PC-3 (cell line): ENCODE data around the gene ADAM22. TPM values are rescaled to one million over a fixed set of nuclear protein-coding genes. Genes with fewer than 3 reads are reported as not detected.
"Not testable (repeated sequence)": the region's sequence is repeated elsewhere in the genome, so short reads cannot be mapped to it uniquely, and the experiment has no call there.

ENCODE experiments used
- ATAC-seq: fragments of 200-7000 bp; cut with Tn5 transposase; 2 replicates; pipeline ENCODE4 v1.9.1; 2020; ENCODE audit warnings: mild to moderate bottlenecking, moderate library complexity
- BruUV-seq: library from RNA; stranded (reverse); fragments of 400-500 nt; replicated peaks from 2 replicates; lab custom pipeline; 2021; lab: Mats Ljungman, UMichigan
- CTCF ChIA-PET: fragments of 300-600 bp; sonication (Branson Sonifier 250); formaldehyde crosslinking; loops from one replicate; lab custom pipeline; 2022; ENCODE audit warnings: antibody characterized with exemption; lab: Charles Lee
- POLR2A ChIA-PET: fragments of 300-600 bp; sonication (Branson Sonifier 250); formaldehyde crosslinking; loops from one replicate; lab custom pipeline; 2022; ENCODE audit warnings: antibody characterized with exemption; ENCODE audit not compliant: unreplicated experiment; lab: Charles Lee
- DNase-seq: peaks from one replicate; pipeline ENCODE4 v3.0.0-alpha.2; 2015
- H2AFZ ChIP-seq: fragments of 300-600 bp; sonication (generic); 2 replicates; pipeline ENCODE4 v1.6.0; 2016; ENCODE audit warnings: antibody characterized with exemption, low read length
- H3F3A ChIP-seq: fragments of 300-600 bp; sonication (generic); one replicate; pipeline ENCODE4 v1.6.0; 2017; ENCODE audit warnings: antibody characterized with exemption, low read length, control low read depth, mild to moderate bottlenecking; ENCODE audit not compliant: unreplicated experiment
- H3K27ac ChIP-seq: fragments of 300-600 bp; sonication (generic); 2 replicates; pipeline ENCODE4 v1.5.1; 2016; ENCODE audit warnings: mild to moderate bottlenecking, low read length
- H3K27me3 ChIP-seq: fragments of 300-600 bp; sonication (generic); 2 replicates; pipeline ENCODE4 v1.6.1; 2016; ENCODE audit warnings: low read length, mixed read lengths
- H3K36me3 ChIP-seq: fragments of 300-600 bp; sonication (generic); 2 replicates; pipeline ENCODE4 v1.6.1; 2016; ENCODE audit warnings: low read depth, mixed run types, low read length, mixed read lengths
- H3K4me1 ChIP-seq: fragments of 300-600 bp; sonication (generic); 2 replicates; pipeline ENCODE4 v1.5.1; 2016; ENCODE audit warnings: low read length; ENCODE audit not compliant: insufficient read depth
- H3K4me2 ChIP-seq: fragments of 300-600 bp; sonication (generic); 2 replicates; pipeline ENCODE4 v1.6.0; 2016; ENCODE audit warnings: low read length
- H3K4me3 ChIP-seq: fragments of 300-600 bp; sonication (generic); 2 replicates; pipeline ENCODE4 v1.5.1; 2016; ENCODE audit warnings: mild to moderate bottlenecking, low read length, mixed read lengths
- H3K79me2 ChIP-seq: fragments of 300-600 bp; sonication (generic); 2 replicates; pipeline ENCODE4 v1.6.1; 2017; ENCODE audit warnings: low read length, mixed read lengths
- H3K9ac ChIP-seq: fragments of 300-600 bp; sonication (generic); 2 replicates; pipeline ENCODE4 v1.6.0; 2016; ENCODE audit warnings: mild to moderate bottlenecking, low read length
- H3K9me2 ChIP-seq: fragments of 300-600 bp; sonication (generic); replicated peaks from 2 replicates; pipeline ENCODE4 v1.6.1; 2016; ENCODE audit warnings: mixed run types, low read length, mixed read lengths
- H3K9me3 ChIP-seq: fragments of 300-600 bp; sonication (generic); 2 replicates; pipeline ENCODE4 v1.6.1; 2016; ENCODE audit warnings: low read length, mixed read lengths
- H4K20me1 ChIP-seq: fragments of 300-600 bp; sonication (generic); 2 replicates; pipeline ENCODE4 v1.6.1; 2016; ENCODE audit warnings: low read length, mixed read lengths
- CTCF ChIP-seq: fragments of 300-600 bp; sonication (generic); conservative IDR thresholded peaks from 2 replicates; pipeline ENCODE4 v1.5.1; 2017; ENCODE audit warnings: antibody characterized with exemption, low read depth, mild to moderate bottlenecking, low read length
- EZH2 ChIP-seq: fragments of 300-600 bp; sonication (generic); IDR thresholded peaks from one replicate; pipeline ENCODE4 v1.6.1; 2017; ENCODE audit warnings: antibody characterized with exemption, mild to moderate bottlenecking, low read length; ENCODE audit not compliant: unreplicated experiment
- EZH2phosphoT487 ChIP-seq: fragments of 300-600 bp; sonication (generic); IDR thresholded peaks from 2 replicates; pipeline ENCODE4 v1.6.1; 2018; ENCODE audit warnings: mild to moderate bottlenecking, antibody characterized with exemption, low read length, borderline replicate concordance
- intact Hi-C: fragments of 100-400 bp; cut with micrococcal nuclease; formaldehyde crosslinking; loops from 2 replicates; pipeline ENCODE4 v1.9.0; 2023
- total RNA-seq: library from RNA; depleted of rRNA; stranded (reverse); fragments of >200 nt; gene quantifications from 2 replicates; pipeline ENCODE4 v1.2.3, GENCODE V29; 2014

The ADAM22 gene
- total RNA-seq, 1 experiment from 2014 or later = 4.4 TPM

DNA sequence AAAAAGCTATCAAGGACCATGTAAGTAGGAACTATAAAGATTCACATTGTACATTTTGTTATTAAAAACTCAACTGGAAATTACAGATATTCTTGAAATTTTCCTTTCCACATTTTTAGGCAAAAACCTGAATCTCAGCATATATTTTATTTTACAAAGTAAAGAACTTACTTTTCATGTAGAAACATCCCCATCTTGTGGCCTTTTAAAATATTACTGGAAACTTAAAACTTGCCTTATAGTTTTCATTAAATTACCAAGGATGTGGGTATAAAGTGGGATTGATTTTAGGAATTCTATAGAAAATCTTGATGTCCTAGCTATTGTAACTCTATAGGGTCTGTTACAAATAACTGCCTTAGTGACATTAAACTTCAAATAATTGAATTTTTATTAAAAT, 47.2 kb upstream of the ADAM22 start:
- POLR2A ChIA-PET = interaction anchor here (0.6 kb wide), 1 partner anchor 39 kb away, joined by 4 read pairs; no protein-coding TSS in a partner anchor
- 0 out of 2 replicates have a peak, but pooled peaks cover 3% of the 10 kb centered on the region for H4K20me1 ChIP-seq
- H3K9ac ChIP-seq = no peak overlapping the region
- TF ChIP-seq EZH2 (no peak), CTCF (peak; percentile 64), EZH2phosphoT487 (no peak)
- H3K79me2 ChIP-seq = peaks cover 33% of the 10 kb centered on the region
- CTCF ChIA-PET = no interaction called here
- no peaks in the 10 kb centered on the region for H3K27me3 ChIP-seq
- no peaks in the 10 kb centered on the region for H3K9me2 ChIP-seq
- no TSS peak for BruUV-seq
- ATAC-seq (no peak), DNase-seq (peak; percentile 68)
- no peaks in the 10 kb centered on the region for H3K9me3 ChIP-seq
- H3K4me3 ChIP-seq = no peak overlapping the region
- H3F3A ChIP-seq = no peaks in the 10 kb centered on the region
- intact Hi-C loops = loop anchor here (1.0 to 10.0 kb wide), 4 partner anchors 90 to 462 kb away; no protein-coding TSS in a partner anchor
- peaks cover 45% of the 10 kb centered on the region for H3K36me3 ChIP-seq
- H3K4me1 ChIP-seq = no peaks in the 10 kb centered on the region
- H2AFZ ChIP-seq = no peak overlapping the region
- no peak overlapping the region for H3K4me2 ChIP-seq
- no peak overlapping the region for H3K27ac ChIP-seq

GRCh38 chr7:87895363-87895762, 38.7 kb upstream of the ADAM22 start:
- no peak for TF ChIP-seq EZH2phosphoT487
- no peak for TF ChIP-seq CTCF
- no peak for TF ChIP-seq EZH2
- ATAC-seq = no peak
- Histone ChIP-seq H3K4me3 (no peak overlapping the region), H3K9ac (no peak overlapping the region), H3K27me3 (no peaks in the 10 kb centered on the region), H3K4me1 (no peaks in the 10 kb centered on the region), H4K20me1 (0 out of 2 replicates have a peak, but pooled peaks cover 6% of the 10 kb centered on the region), H3K27ac (no peak overlapping the region), H3K36me3 (peaks cover 47% of the 10 kb centered on the region), H2AFZ (no peak overlapping the region), H3K79me2 (peaks cover 26% of the 10 kb centered on the region), H3F3A (no peaks in the 10 kb centered on the region), H3K4me2 (no peak overlapping the region), H3K9me2 (no peaks in the 10 kb centered on the region), H3K9me3 (no peaks in the 10 kb centered on the region)
- no peak for DNase-seq
- no TSS peak for BruUV-seq
- intact Hi-C loops = no loop called here
- POLR2A ChIA-PET = no interaction called here
- CTCF ChIA-PET = no interaction called here

DNA sequence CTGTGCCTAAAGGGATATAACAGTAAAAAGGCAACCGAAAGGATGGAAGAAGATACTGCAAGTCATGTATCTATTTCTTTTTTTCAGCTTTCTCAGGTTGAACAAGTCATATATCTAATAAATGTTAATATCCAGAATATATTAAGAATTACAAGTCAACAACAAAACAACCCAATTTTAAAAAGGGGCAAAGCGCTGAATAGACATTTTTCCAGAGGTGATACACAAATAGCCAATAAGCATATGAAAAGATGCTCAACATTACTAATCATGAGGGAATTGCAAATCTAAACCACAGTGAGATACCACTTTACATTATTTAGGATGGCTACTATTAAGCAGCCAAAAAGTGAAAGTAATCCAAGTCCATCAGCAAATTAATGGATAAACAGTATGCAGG, 34.8 kb upstream of the ADAM22 start:
- peaks cover 59% of the 10 kb centered on the region for H3K36me3 ChIP-seq
- H3K9me3 ChIP-seq = no peaks in the 10 kb centered on the region
- ChIA-PET POLR2A (no interaction called here), CTCF (no interaction called here)
- no peak overlapping the region for H3K9ac ChIP-seq
- H3K4me3 ChIP-seq = no peak overlapping the region
- no peak for DNase-seq
- no peaks in the 10 kb centered on the region for H3K27me3 ChIP-seq
- no peak overlapping the region for H3K27ac ChIP-seq
- no peak for ATAC-seq
- H3F3A ChIP-seq = no peaks in the 10 kb centered on the region
- H3K4me2 ChIP-seq = no peak overlapping the region
- no peaks in the 10 kb centered on the region for H3K4me1 ChIP-seq
- intact Hi-C loops = no loop called here
- no peaks in the 10 kb centered on the region for H4K20me1 ChIP-seq
- TF ChIP-seq CTCF (no peak), EZH2 (no peak), EZH2phosphoT487 (no peak)
- H2AFZ ChIP-seq = no peak overlapping the region
- no TSS peak for BruUV-seq
- peaks cover 6% of the 10 kb centered on the region; the same call in 1 of the 2 replicates for H3K79me2 ChIP-seq
- no peaks in the 10 kb centered on the region for H3K9me2 ChIP-seq

- intact Hi-C loops = loop anchor here (5.0 kb wide), 1 partner anchor 205 kb away; no protein-coding TSS in a partner anchor
- H3K36me3 ChIP-seq = peaks cover 21% of the 10 kb centered on the region; the same call in 1 of the 2 replicates
- H3K9ac ChIP-seq, ATAC-seq, H3F3A ChIP-seq, H3K27ac ChIP-seq, H3K9me2 ChIP-seq, H2AFZ ChIP-seq, H3K79me2 ChIP-seq, H3K4me2 ChIP-seq, H4K20me1 ChIP-seq, H3K4me3 ChIP-seq, H3K27me3 ChIP-seq, DNase-seq, BruUV-seq, H3K9me3 ChIP-seq, H3K4me1 ChIP-seq, POLR2A ChIA-PET: not testable (repeated sequence)
- CTCF ChIA-PET = interaction anchor here (0.6 kb wide), 1 partner anchor 1082 kb away, joined by 3 read pairs; no protein-coding TSS in a partner anchor
Measured at GRCh38 chr7:87907136-87907906, 26.7 kb upstream of the ADAM22 start.
